H7 (cell line): ENCODE data around the gene AMBRA1. TPM values are rescaled to one million over a fixed set of nuclear protein-coding genes. Genes with fewer than 3 reads are reported as not detected.

Experiments
- DNase-seq: peaks from one replicate; pipeline ENCODE4 v3.0.0; 2012
- H3K27me3 ChIP-seq: 2 replicates; pipeline ENCODE4 v1.6.0; 2011; ENCODE audit warnings: mild to moderate bottlenecking, low read length; ENCODE audit not compliant: control insufficient read depth, insufficient read depth
- H3K36me3 ChIP-seq: replicated peaks from 2 replicates; pipeline ENCODE4 v1.5.1; 2011; ENCODE audit warnings: low read length; ENCODE audit not compliant: control insufficient read depth, insufficient read depth
- H3K4me3 ChIP-seq: 2 replicates; pipeline ENCODE4 v1.5.1; 2011; ENCODE audit warnings: low read depth, mild to moderate bottlenecking, control low read depth, low read length, moderate library complexity; ENCODE audit not compliant: insufficient read depth
- total RNA-seq: library from RNA; depleted of rRNA; stranded (reverse); fragments of >200 nt; shearing (Covaris generic); gene quantifications from 2 replicates; pipeline ENCODE4 v1.2.3, GENCODE V29; 2014

AMBRA1 gene
- total RNA-seq, 1 experiment from 2014 or later, result 42.5 TPM

DNA sequence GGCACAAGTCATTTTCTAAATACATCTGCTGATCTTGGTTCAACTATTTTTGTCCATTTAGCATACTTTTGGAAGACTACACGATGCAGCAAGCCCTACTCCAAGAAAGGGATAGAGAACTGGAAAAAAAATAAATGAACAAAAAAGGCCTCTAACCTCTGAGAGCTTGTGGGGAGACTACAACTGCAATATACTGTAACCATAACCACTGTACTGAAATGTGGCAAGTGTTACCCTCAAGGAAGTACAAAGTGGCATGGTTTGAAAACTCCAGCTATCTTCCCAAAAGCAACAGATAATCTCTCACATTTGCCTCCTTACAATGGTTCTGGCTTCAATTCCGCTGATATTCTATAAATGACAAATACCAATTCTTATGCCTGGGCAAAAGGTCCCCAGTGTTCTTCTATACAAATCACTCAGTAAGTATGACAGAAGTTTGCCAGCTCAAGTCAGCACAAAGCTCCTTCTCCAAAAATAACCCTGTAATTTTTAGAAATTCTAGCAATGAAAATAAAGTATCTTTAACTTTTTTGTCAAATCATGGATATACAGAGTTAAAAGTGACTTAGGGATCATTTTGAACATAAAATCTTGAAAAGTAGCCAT is 22.9 kb downstream of the AMBRA1 start:
- no peak for DNase-seq
- Histone ChIP-seq H3K36me3 (no peaks in the 10 kb centered on the region), H3K27me3 (no peaks in the 10 kb centered on the region), H3K4me3 (no peak overlapping the region)

- DNase-seq, result no peak
- Histone ChIP-seq H3K36me3 (no peaks in the 10 kb centered on the region), H3K4me3 (no peak overlapping the region), H3K27me3 (no peaks in the 10 kb centered on the region)
These were observed 28.5 kb downstream of the AMBRA1 start for GRCh38 chr11:46565232-46565840.

DNA sequence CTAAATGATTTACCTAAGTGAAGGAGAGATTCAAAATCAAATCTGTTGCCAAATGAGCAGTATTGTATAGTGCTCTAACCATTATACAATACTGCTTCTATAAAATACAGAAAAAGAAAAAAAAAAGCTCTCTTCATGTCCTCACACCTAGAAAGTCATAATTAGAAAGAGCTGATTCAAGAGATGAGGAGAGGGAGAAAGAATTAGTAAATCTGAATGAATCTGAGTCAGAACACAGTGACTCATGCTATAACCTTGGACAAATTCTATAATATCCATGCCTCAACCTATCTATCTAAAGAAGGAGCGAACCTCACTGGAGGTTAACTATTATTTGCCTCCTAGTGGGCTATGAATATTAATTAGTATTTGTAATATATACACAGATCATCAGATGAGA is 29.4 kb downstream of the AMBRA1 start:
- Histone ChIP-seq H3K4me3 (no peak overlapping the region), H3K36me3 (no peaks in the 10 kb centered on the region), H3K27me3 (no peaks in the 10 kb centered on the region)
- no peak for DNase-seq

GRCh38 chr11:46562527-46562926 is 31.3 kb downstream of the AMBRA1 start:
- H3K27me3 ChIP-seq, result no peaks in the 10 kb centered on the region
- DNase-seq, result no peak
- no peaks in the 10 kb centered on the region for H3K36me3 ChIP-seq
- no peak overlapping the region for H3K4me3 ChIP-seq

- Histone ChIP-seq H3K4me3 (no peak overlapping the region), H3K27me3 (no peaks in the 10 kb centered on the region), H3K36me3 (no peaks in the 10 kb centered on the region)
- no peak for DNase-seq
These were observed 33.4 kb downstream of the AMBRA1 start for GRCh38 chr11:46560300-46560991.

- Histone ChIP-seq H3K36me3 (no peaks in the 10 kb centered on the region), H3K27me3 (no peaks in the 10 kb centered on the region), H3K4me3 (no peak overlapping the region)
- no peak for DNase-seq
These were observed 34.0 kb downstream of the AMBRA1 start for GRCh38 chr11:46559815-46560214.

GRCh38 chr11:46557684-46558151 is 36.1 kb downstream of the AMBRA1 start:
- no peaks in the 10 kb centered on the region for H3K36me3 ChIP-seq
- DNase-seq, result no peak
- H3K4me3 ChIP-seq, result no peak overlapping the region
- no peaks in the 10 kb centered on the region for H3K27me3 ChIP-seq

DNA sequence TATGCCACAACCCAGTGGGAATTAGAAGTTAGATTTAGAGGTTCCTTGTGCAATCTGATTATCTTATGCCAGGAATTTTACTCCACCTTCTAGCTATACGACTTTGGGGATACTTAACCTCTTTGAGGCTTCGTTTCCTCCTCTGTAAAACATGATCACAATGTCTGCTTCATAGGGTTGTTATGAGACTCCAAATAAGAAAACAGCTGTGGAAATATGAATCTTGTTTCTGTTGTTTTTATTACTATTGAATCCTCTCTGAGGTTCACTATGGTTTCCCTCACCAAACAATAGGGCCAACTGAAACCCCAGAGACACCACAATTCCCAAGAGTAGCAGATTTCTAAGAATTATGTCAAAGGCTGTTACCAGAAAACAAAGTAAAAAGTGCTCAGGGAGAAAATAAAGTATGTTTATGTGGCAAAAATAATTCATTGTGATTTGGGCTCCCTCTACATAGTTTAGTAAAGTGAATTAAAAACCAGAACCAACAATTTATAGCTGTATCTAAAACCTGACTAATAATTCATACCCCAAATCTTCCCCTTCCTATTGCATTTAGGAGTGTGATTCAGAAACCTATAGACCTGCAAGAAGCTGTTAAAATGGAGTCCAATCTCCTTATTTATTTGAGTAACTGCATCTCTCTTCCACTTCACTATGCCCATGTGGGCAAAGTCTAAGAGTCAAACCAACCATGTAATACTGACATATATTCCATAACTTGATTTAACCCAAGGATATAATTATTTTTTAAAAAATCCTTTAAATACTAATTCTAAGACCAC is 38.4 kb downstream of the AMBRA1 start:
- no peaks in the 10 kb centered on the region for H3K27me3 ChIP-seq
- no peaks in the 10 kb centered on the region for H3K36me3 ChIP-seq
- no peak for DNase-seq
- H3K4me3 ChIP-seq, result no peak overlapping the region

DNA sequence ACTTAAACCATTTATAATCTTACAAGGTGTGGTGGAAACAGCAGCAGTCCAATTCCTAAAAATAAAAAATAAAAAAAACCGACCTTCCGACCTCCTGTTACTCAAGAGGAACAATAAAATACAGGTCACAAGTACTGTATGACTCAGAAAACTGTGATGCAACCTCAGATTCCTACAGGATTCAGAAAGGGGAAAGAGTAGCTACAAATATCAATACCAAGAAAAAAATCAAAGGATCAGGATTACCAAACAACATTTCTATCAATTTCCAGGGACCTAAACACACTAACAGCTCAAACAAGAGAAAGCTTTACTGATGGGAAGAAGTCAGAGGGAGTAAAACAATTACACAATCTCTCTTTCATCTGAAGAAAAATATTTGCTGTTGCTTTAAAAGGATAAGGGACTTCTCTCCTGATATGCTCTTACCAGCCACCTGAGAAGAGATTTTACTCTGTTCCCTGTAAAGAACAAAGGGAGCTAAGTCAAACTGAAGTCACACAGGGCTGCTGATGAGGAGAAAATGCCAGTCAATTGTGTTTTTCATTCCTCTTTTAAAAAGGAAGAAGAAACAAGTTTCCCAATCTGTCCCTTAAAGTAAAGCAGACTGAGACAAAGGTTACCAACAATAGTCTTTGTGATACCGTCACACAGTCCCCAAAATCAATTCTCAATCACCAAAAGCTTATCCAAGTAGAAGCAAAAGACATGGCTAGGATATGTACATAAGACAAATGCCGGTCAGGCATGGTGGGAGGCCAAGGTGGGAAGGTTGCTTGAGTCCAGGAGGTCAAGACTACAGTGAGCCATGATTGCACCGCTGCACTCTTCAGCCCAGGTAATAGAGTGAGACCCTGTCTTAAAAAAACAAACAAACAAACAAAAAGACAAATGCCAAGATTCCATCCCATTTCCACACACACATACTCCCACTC is 39.3 kb downstream of the AMBRA1 start:
- Histone ChIP-seq H3K36me3 (no peaks in the 10 kb centered on the region), H3K27me3 (no peaks in the 10 kb centered on the region)

GRCh38 chr11:46553814-46554212 is 40.0 kb downstream of the AMBRA1 start:
- Histone ChIP-seq H3K4me3 (no peak overlapping the region), H3K36me3 (no peaks in the 10 kb centered on the region), H3K27me3 (no peaks in the 10 kb centered on the region)
- no peak for DNase-seq

More for the DNA sequence above, 39.3 kb downstream of the AMBRA1 start:
- H3K4me3 ChIP-seq, result no peak overlapping the region
- DNase-seq, result no peak

- no peaks in the 10 kb centered on the region for H3K27me3 ChIP-seq
- DNase-seq, result no peak
- H3K36me3 ChIP-seq, result no peaks in the 10 kb centered on the region; the same call in 1 of the 2 replicates
- H3K4me3 ChIP-seq, result no peak overlapping the region
These were observed 42.6 kb downstream of the AMBRA1 start for GRCh38 chr11:46551261-46551660.

DNA sequence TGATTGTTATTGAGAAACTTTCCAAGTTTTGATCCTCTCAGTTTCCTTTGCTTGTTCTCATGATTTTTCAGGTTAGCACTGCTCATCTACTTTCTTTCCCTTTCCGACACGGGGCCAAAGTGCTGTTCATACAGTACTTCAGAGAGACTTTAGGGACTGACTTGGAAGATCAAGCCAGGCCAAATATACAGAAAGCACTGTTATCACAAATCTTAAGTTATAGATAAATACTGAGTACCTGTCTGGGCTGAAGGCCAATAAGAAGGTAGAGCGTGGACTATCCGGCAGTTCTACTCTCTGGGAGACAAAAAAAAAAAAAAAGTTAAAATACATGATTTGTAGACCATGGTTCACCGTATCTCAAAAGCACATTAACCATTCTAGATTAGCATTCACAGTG is 46.2 kb downstream of the AMBRA1 start:
- Histone ChIP-seq H3K4me3 (no peak overlapping the region), H3K27me3 (no peaks in the 10 kb centered on the region), H3K36me3 (peaks cover 16% of the 10 kb centered on the region)
- DNase-seq, result no peak

GRCh38 chr11:46543564-46543963 is 50.3 kb downstream of the AMBRA1 start:
- H3K4me3 ChIP-seq, result no peak overlapping the region
- H3K36me3 ChIP-seq, result peaks cover 28% of the 10 kb centered on the region
- DNase-seq, result no peak
- H3K27me3 ChIP-seq, result no peaks in the 10 kb centered on the region
